Measurements from ENCODE around the gene DIAPH3.

The DIAPH3 gene

GRCh38 chr13:59957438-59957837, 206.3 kb downstream of the DIAPH3 start:
- no peak for DNase-seq

- no peak for DNase-seq
Observed at GRCh38 chr13:59954601-59955000, 209.1 kb downstream of the DIAPH3 start.

GRCh38 chr13:59951011-59951410, 212.7 kb downstream of the DIAPH3 start:
- DNase-seq: no peak

GRCh38 chr13:59950266-59950665, 213.5 kb downstream of the DIAPH3 start:
- DNase-seq: no peak

- no peak for DNase-seq
Observed at GRCh38 chr13:59948686-59949085, 215.0 kb downstream of the DIAPH3 start.

- no peak for DNase-seq
Observed at GRCh38 chr13:59946944-59947343, 216.8 kb downstream of the DIAPH3 start.

- no peak for DNase-seq
Observed at GRCh38 chr13:59931621-59932020, 232.1 kb downstream of the DIAPH3 start.

- DNase-seq: no peak
Observed at GRCh38 chr13:59924256-59924655, 239.5 kb downstream of the DIAPH3 start.

- DNase-seq: no peak
Observed at GRCh38 chr13:59915252-59915651, 248.5 kb downstream of the DIAPH3 start.

- no peak for DNase-seq
Observed at GRCh38 chr13:59914556-59914955, 249.2 kb downstream of the DIAPH3 start.

- DNase-seq: no peak
Observed at GRCh38 chr13:59906413-59907049, 257.2 kb downstream of the DIAPH3 start.

GRCh38 chr13:59901191-59901590, 262.5 kb downstream of the DIAPH3 start:
- DNase-seq: no peak

GRCh38 chr13:59898066-59898465, 265.7 kb downstream of the DIAPH3 start:
- no peak for DNase-seq

- DNase-seq: no peak
Observed at GRCh38 chr13:59893266-59893665, 270.5 kb downstream of the DIAPH3 start.

GRCh38 chr13:59891053-59891452, 272.7 kb downstream of the DIAPH3 start:
- DNase-seq: no peak

GRCh38 chr13:59890054-59890453, 273.7 kb downstream of the DIAPH3 start:
- DNase-seq: no peak

- DNase-seq: no peak
Observed at GRCh38 chr13:59888408-59888807, 275.3 kb downstream of the DIAPH3 start.

GRCh38 chr13:59885076-59885475, 278.7 kb downstream of the DIAPH3 start:
- DNase-seq: no peak

- DNase-seq: no peak
Observed at GRCh38 chr13:59883885-59884284, 279.8 kb downstream of the DIAPH3 start.

GRCh38 chr13:59880468-59880867, 283.3 kb downstream of the DIAPH3 start:
- DNase-seq: no peak

GRCh38 chr13:59879281-59879680, 284.4 kb downstream of the DIAPH3 start:
- DNase-seq: no peak

GRCh38 chr13:59877933-59878332, 285.8 kb downstream of the DIAPH3 start:
- DNase-seq: no peak

GRCh38 chr13:59874973-59875372, 288.8 kb downstream of the DIAPH3 start:
- no peak for DNase-seq

- no peak for DNase-seq
Observed at GRCh38 chr13:59873856-59874255, 289.9 kb downstream of the DIAPH3 start.

- DNase-seq: no peak
Observed at GRCh38 chr13:59873309-59873708, 290.4 kb downstream of the DIAPH3 start.

All from central memory CD4-positive, alpha-beta T cell (primary cell).